Peyer's patch (tissue), 4 donors: ENCODE measurements around the gene FBXW9.

ENCODE experiments used
- CTCF ChIP-seq, 6 experiments: fragments of 450-650 bp in 4 of 6; fragments of 200-600 bp in 2 of 6; sonication (generic) in 1 of 6; IDR thresholded peaks; one replicate each; pipeline ENCODE4 v1.5.1; 2017 to 2019; ENCODE audit warnings: antibody characterized with exemption in 6 of 6, mild to moderate bottlenecking in 3 of 6, moderate library complexity in 1 of 6
- POLR2A ChIP-seq, 2 donors: fragments of 450-650 bp; IDR thresholded peaks; one replicate each; pipeline ENCODE4 v1.5.1; 2017; ENCODE audit warnings: antibody characterized with exemption in 2 of 2, mild to moderate bottlenecking in 2 of 2, moderate library complexity in 2 of 2

GRCh38 chr19:12685831-12686230 is 10.6 kb downstream of the FBXW9 start:
- TF ChIP-seq CTCF (IDR thresholded peaks at IDR 0.05) (no peak), POLR2A (IDR thresholded peaks at IDR 0.05) (no peak)
